Measurements from ENCODE around the gene TDRD9. TPM values are rescaled to one million over a fixed set of nuclear protein-coding genes. Genes with fewer than 3 reads are reported as not detected.
"Not testable (repeated sequence)": the region's sequence is repeated elsewhere in the genome, so short reads cannot be mapped to it uniquely, and the experiment has no call there.

Gene TDRD9
- total and polyA plus RNA-seq, 2 experiments from 2014 or later: 0.73 to 1.3 TPM

- DNase-seq (ENCODE audit: low spot score): no peak
- no peaks in the 10 kb centered on the region for H3K36me3 ChIP-seq (replicated peaks; ENCODE audit: insufficient read depth, low read depth)
- H3K27ac ChIP-seq: no peak overlapping the region
- H4K20me1 ChIP-seq (ENCODE audit: insufficient read depth, poor library complexity, severe bottlenecking): no peaks in the 10 kb centered on the region
- no peak for TF ChIP-seq EZH2phosphoT487 (IDR thresholded peaks at IDR 0.05; ENCODE audit: low read depth, severe bottlenecking, unreplicated experiment)
- no peak for TF ChIP-seq EZH2 (IDR thresholded peaks at IDR 0.05; ENCODE audit: borderline replicate concordance)
- TF ChIP-seq CTCF (IDR thresholded peaks at IDR 0.05; ENCODE audit: poor library complexity): no peak
- H3K4me2 ChIP-seq: no peak overlapping the region
- no peak overlapping the region for H3K4me3 ChIP-seq
- H3K27me3 ChIP-seq: no peaks in the 10 kb centered on the region
- H3K9me3 ChIP-seq (ENCODE audit: low read depth): no peaks in the 10 kb centered on the region
- H3K4me1 ChIP-seq (ENCODE audit: insufficient read depth): no peaks in the 10 kb centered on the region
- WGBS (ENCODE audit: low lambda C conversion rate, missing lambda C conversion rate): 44% methylated on average over 4 of the region's 4 CpGs
- no peaks in the 10 kb centered on the region for H3K79me2 ChIP-seq
- no peak overlapping the region for H2AFZ ChIP-seq
- no peaks in the 10 kb centered on the region for H3K9me2 ChIP-seq (replicated peaks; ENCODE audit: insufficient read depth)
These were observed 45.1 kb downstream of the TDRD9 start for GRCh38 chr14:103973354-103973753.

- no peak for DNase-seq (ENCODE audit: low spot score)
These were observed 46.3 kb downstream of the TDRD9 start for GRCh38 chr14:103974575-103974974.

GRCh38 chr14:103980623-103981238, 52.5 kb downstream of the TDRD9 start:
- not testable (repeated sequence) for H2AFZ ChIP-seq; H3K9me3 ChIP-seq (ENCODE audit: low read depth); H3K4me2 ChIP-seq; H3K27me3 ChIP-seq; H3K4me3 ChIP-seq; H3K4me1 ChIP-seq (ENCODE audit: insufficient read depth); H3K27ac ChIP-seq; H3K79me2 ChIP-seq; H4K20me1 ChIP-seq (ENCODE audit: insufficient read depth, poor library complexity, severe bottlenecking); H3K9me2 ChIP-seq (replicated peaks; ENCODE audit: insufficient read depth); H3K36me3 ChIP-seq (replicated peaks; ENCODE audit: insufficient read depth, low read depth); DNase-seq (ENCODE audit: low spot score)
- 61% methylated on average over 14 of the region's 14 CpGs for WGBS (ENCODE audit: low lambda C conversion rate, missing lambda C conversion rate)
- TF ChIP-seq CTCF (IDR thresholded peaks at IDR 0.05; ENCODE audit: poor library complexity): peak; percentile 51

More at GRCh38 chr14:103974575-103974974, 46.3 kb downstream of the TDRD9 start:
- no peak overlapping the region for H3K4me3 ChIP-seq
- H3K79me2 ChIP-seq: no peaks in the 10 kb centered on the region
- no peak overlapping the region for H3K27ac ChIP-seq
- H2AFZ ChIP-seq: no peak overlapping the region
- TF ChIP-seq CTCF (IDR thresholded peaks at IDR 0.05; ENCODE audit: poor library complexity): no peak
- no peaks in the 10 kb centered on the region for H3K4me1 ChIP-seq (ENCODE audit: insufficient read depth)
- no peaks in the 10 kb centered on the region for H4K20me1 ChIP-seq (ENCODE audit: insufficient read depth, poor library complexity, severe bottlenecking)
- H3K27me3 ChIP-seq: no peaks in the 10 kb centered on the region
- no peaks in the 10 kb centered on the region for H3K9me3 ChIP-seq (ENCODE audit: low read depth)
- no peaks in the 10 kb centered on the region for H3K9me2 ChIP-seq (replicated peaks; ENCODE audit: insufficient read depth)
- 89% methylated on average over 2 of the region's 2 CpGs for WGBS (ENCODE audit: low lambda C conversion rate, missing lambda C conversion rate)
- H3K36me3 ChIP-seq (replicated peaks; ENCODE audit: insufficient read depth, low read depth): no peaks in the 10 kb centered on the region
- no peak overlapping the region for H3K4me2 ChIP-seq

GRCh38 chr14:103984196-103984595, 55.9 kb downstream of the TDRD9 start:
- Histone ChIP-seq H3K79me2 (no peaks in the 10 kb centered on the region), H3K9me2 (replicated peaks; ENCODE audit: insufficient read depth) (no peaks in the 10 kb centered on the region), H3K27ac (no peak overlapping the region), H2AFZ (no peak overlapping the region), H3K27me3 (no peaks in the 10 kb centered on the region), H3K4me2 (no peak overlapping the region), H3K4me3 (no peak overlapping the region), H3K9me3 (ENCODE audit: low read depth) (peaks cover 5% of the 10 kb centered on the region), H3K36me3 (replicated peaks; ENCODE audit: insufficient read depth, low read depth) (no peaks in the 10 kb centered on the region), H3K4me1 (ENCODE audit: insufficient read depth) (no peaks in the 10 kb centered on the region), H4K20me1 (ENCODE audit: insufficient read depth, poor library complexity, severe bottlenecking) (no peaks in the 10 kb centered on the region)
- DNase-seq (ENCODE audit: low spot score): no peak
- 82% methylated on average over 5 of the region's 5 CpGs for WGBS (ENCODE audit: low lambda C conversion rate, missing lambda C conversion rate)
- TF ChIP-seq CTCF (IDR thresholded peaks at IDR 0.05; ENCODE audit: poor library complexity): no peak
- TF ChIP-seq EZH2phosphoT487 (IDR thresholded peaks at IDR 0.05; ENCODE audit: low read depth, severe bottlenecking, unreplicated experiment): no peak
- TF ChIP-seq EZH2 (IDR thresholded peaks at IDR 0.05; ENCODE audit: borderline replicate concordance): no peak

Measured in hepatocyte (in vitro differentiated cells).